H9 (cell line): ENCODE measurements around the gene CHPF2. TPM values are rescaled to one million over a fixed set of nuclear protein-coding genes. Genes with fewer than 3 reads are reported as not detected.

Source experiments
- DNase-seq: peaks from one replicate; pipeline ENCODE4 v3.0.0-alpha.2; 2017
- H2AFZ ChIP-seq: one replicate; pipeline ENCODE4 v1.6.1; 2013; ENCODE audit warnings: mild to moderate bottlenecking, low read length, control low read depth, moderate library complexity
- H2AK5ac ChIP-seq: 2 replicates; pipeline ENCODE4 v1.6.1; 2013; ENCODE audit warnings: low read length, control low read depth, mixed read lengths; ENCODE audit not compliant: insufficient read length
- H2BK120ac ChIP-seq: one replicate; pipeline ENCODE4 v1.6.1; 2013; ENCODE audit warnings: low read depth, mild to moderate bottlenecking, low read length, control low read depth, inconsistent platforms; ENCODE audit not compliant: poor library complexity, severe bottlenecking
- H2BK12ac ChIP-seq: 2 replicates; pipeline ENCODE4 v1.6.1; 2013; ENCODE audit warnings: low read length, control low read depth, mixed read lengths, low read depth; ENCODE audit not compliant: insufficient read length
- H2BK15ac ChIP-seq: 2 replicates; pipeline ENCODE4 v1.6.1; 2013; ENCODE audit warnings: low read depth, low read length, control low read depth
- H2BK20ac ChIP-seq: one replicate; pipeline ENCODE4 v1.6.1; 2013; ENCODE audit warnings: low read depth, mild to moderate bottlenecking, low read length, control low read depth, inconsistent platforms; ENCODE audit not compliant: poor library complexity, severe bottlenecking
- H2BK5ac ChIP-seq: 2 replicates; pipeline ENCODE4 v1.6.1; 2013; ENCODE audit warnings: low read length, control low read depth, mixed read lengths; ENCODE audit not compliant: insufficient read length
- H3K14ac ChIP-seq: 2 replicates; pipeline ENCODE4 v1.6.1; 2013; ENCODE audit warnings: low read length, control low read depth; ENCODE audit not compliant: insufficient read depth
- H3K18ac ChIP-seq: 2 replicates; pipeline ENCODE4 v1.6.1; 2013; ENCODE audit warnings: low read depth, mild to moderate bottlenecking, mixed read lengths, low read length, control low read depth; ENCODE audit not compliant: insufficient read length
- H3K23ac ChIP-seq: 2 replicates; pipeline ENCODE4 v1.6.1; 2013; ENCODE audit warnings: low read length, control low read depth, mixed read lengths, low read depth; ENCODE audit not compliant: insufficient read length
- H3K23me2 ChIP-seq: 2 replicates; pipeline ENCODE4 v1.6.1; 2013; ENCODE audit warnings: low read depth, mild to moderate bottlenecking, mixed read lengths, low read length, control low read depth; ENCODE audit not compliant: insufficient read length, poor library complexity, severe bottlenecking
- H3K27ac ChIP-seq: 2 replicates; pipeline ENCODE4 v1.5.1; 2013; ENCODE audit warnings: low read length, control low read depth, mixed read lengths, low read depth; ENCODE audit not compliant: insufficient read length
- H3K27me3 ChIP-seq: 2 replicates; pipeline ENCODE4 v1.6.1; 2013; ENCODE audit warnings: low read length, control low read depth, inconsistent platforms; ENCODE audit not compliant: insufficient read depth
- H3K4ac ChIP-seq: 2 replicates; pipeline ENCODE4 v1.6.1; 2013; ENCODE audit warnings: low read depth, mild to moderate bottlenecking, control low read depth, inconsistent platforms, low read length, moderate library complexity
- H3K4me1 ChIP-seq: 2 replicates; pipeline ENCODE4 v1.6.1; 2013; ENCODE audit warnings: low read length, control low read depth, inconsistent platforms; ENCODE audit not compliant: insufficient read depth
- H3K4me2 ChIP-seq: 2 replicates; pipeline ENCODE4 v1.6.1; 2013; ENCODE audit warnings: low read length, control low read depth, mixed read lengths; ENCODE audit not compliant: insufficient read length, insufficient read depth
- H3K56ac ChIP-seq: 2 replicates; pipeline ENCODE4 v1.6.1; 2013; ENCODE audit warnings: low read depth, mild to moderate bottlenecking, mixed read lengths, low read length, control low read depth; ENCODE audit not compliant: insufficient read length
- H3K79me1 ChIP-seq: 2 replicates; pipeline ENCODE4 v1.6.1; 2013; ENCODE audit warnings: low read depth, mild to moderate bottlenecking, moderate library complexity, low read length, control low read depth, inconsistent platforms; ENCODE audit not compliant: insufficient read depth, poor library complexity, severe bottlenecking
- H3K79me2 ChIP-seq: 2 replicates; pipeline ENCODE4 v1.6.1; 2013; ENCODE audit warnings: low read length, control low read depth, inconsistent platforms; ENCODE audit not compliant: insufficient read depth
- H3K9ac ChIP-seq: 2 replicates; pipeline ENCODE4 v1.6.1; 2013; ENCODE audit warnings: low read length, control low read depth, mixed read lengths; ENCODE audit not compliant: insufficient read length; ENCODE audit errors: extremely low read depth
- H3K9me3 ChIP-seq: one replicate; pipeline ENCODE4 v1.6.1; 2013; ENCODE audit warnings: low read depth, low read length, inconsistent platforms; ENCODE audit not compliant: control insufficient read depth
- H3T11ph ChIP-seq: one replicate; pipeline ENCODE4 v1.6.1; 2013; ENCODE audit warnings: mild to moderate bottlenecking, low read length, control low read depth, inconsistent platforms
- H4K20me1 ChIP-seq: one replicate; pipeline ENCODE4 v1.6.1; 2013; ENCODE audit not compliant: control insufficient read depth, insufficient read length, insufficient read depth
- H4K5ac ChIP-seq: 2 replicates; pipeline ENCODE4 v1.6.1; 2013; ENCODE audit warnings: low read depth, mild to moderate bottlenecking, mixed read lengths, low read length, control low read depth; ENCODE audit not compliant: insufficient read length
- H4K8ac ChIP-seq: replicated peaks from 2 replicates; pipeline ENCODE4 v1.6.1; 2013; ENCODE audit warnings: low read length, control low read depth, mixed read lengths, low read depth; ENCODE audit not compliant: insufficient read length
- H4K91ac ChIP-seq: 2 replicates; pipeline ENCODE4 v1.6.1; 2013; ENCODE audit warnings: low read depth, mild to moderate bottlenecking, moderate library complexity, mixed read lengths, low read length, control low read depth; ENCODE audit not compliant: insufficient read length
- H3K27ac Mint-ChIP-seq, 3 experiments: 2 replicates in 2 of 3; 3 replicates in 1 of 3; pipeline ENCODE4 v1.8.0; 2020 to 2021; ENCODE audit warnings: mixed read lengths in 3 of 3, mild to moderate bottlenecking in 1 of 3, moderate library complexity in 1 of 3
- H3K27me3 Mint-ChIP-seq: 2 replicates; pipeline ENCODE4 v1.8.0; 2021; ENCODE audit warnings: low read depth, mild to moderate bottlenecking, moderate library complexity, mixed read lengths
- H3K36me3 Mint-ChIP-seq, 3 experiments: 2 replicates in 2 of 3; 3 replicates in 1 of 3; pipeline ENCODE4 v1.8.0; 2020 to 2021; ENCODE audit warnings: low read depth in 3 of 3, mixed read lengths in 3 of 3; ENCODE audit not compliant: insufficient read depth in 1 of 3
- H3K4me1 Mint-ChIP-seq, 2 experiments: 2 replicates each; pipeline ENCODE4 v1.8.0; 2020; ENCODE audit warnings: mixed read lengths in 2 of 2
- H3K4me3 Mint-ChIP-seq, 2 experiments: 2 replicates in 1 of 2; 3 replicates in 1 of 2; pipeline ENCODE4 v1.8.0; 2020 to 2021; ENCODE audit warnings: mild to moderate bottlenecking in 2 of 2, mixed read lengths in 2 of 2, moderate library complexity in 1 of 2
- H3K9me3 Mint-ChIP-seq, 2 experiments: 2 replicates in 1 of 2; 3 replicates in 1 of 2; pipeline ENCODE4 v1.8.0; 2020; ENCODE audit warnings: mild to moderate bottlenecking in 2 of 2, mixed read lengths in 2 of 2, moderate library complexity in 1 of 2
- WGBS: extraction: QIAGEN DNeasy Blood & Tissue Kit; methylation state at CpG from one replicate; pipeline ENCODE4 v1.1.7; 2013; ENCODE audit warnings: missing lambda C conversion rate, low lambda C conversion rate, mixed read lengths; ENCODE audit not compliant: insufficient read length; ENCODE audit errors: extremely low coverage; 5-methylcytosine and 5-hydroxymethylcytosine counted together
- total RNA-seq: library from RNA; stranded (reverse); gene quantifications from 2 replicates; pipeline ENCODE4 v1.2.1, GENCODE V29; 2021
- TF ChIP-seq, protein P1 (sequence below): fragments of 200-600 bp; sonication (generic); conservative IDR thresholded peaks from 3 replicates; pipeline ENCODE4 v1.8.0; 2021; ENCODE audit warnings: antibody characterized with exemption, mild to moderate bottlenecking

The CHPF2 gene
- total RNA-seq, 1 experiment from 2014 or later: 25.7 TPM

GRCh38 chr7:151241755-151242096, 9.4 kb downstream of the CHPF2 start:
- Histone ChIP-seq H4K91ac (no peak overlapping the region), H4K5ac (no peak overlapping the region), H2BK12ac (no peak overlapping the region), H3K27ac (no peak overlapping the region), H3K18ac (no peak overlapping the region), H3K79me2 (no peaks in the 10 kb centered on the region), H3K79me1 (no peaks in the 10 kb centered on the region), H4K8ac (no peak overlapping the region), H3K4me2 (no peak overlapping the region), H2BK20ac (no peak overlapping the region), H4K20me1 (no peaks in the 10 kb centered on the region), H2BK5ac (no peak overlapping the region), H3K56ac (no peak overlapping the region), H2AK5ac (no peak overlapping the region), H3K9me3 (no peaks in the 10 kb centered on the region), H3K23me2 (no peaks in the 10 kb centered on the region), H2AFZ (no peak overlapping the region), H2BK15ac (no peak overlapping the region), H3K23ac (no peak overlapping the region), H3K4ac (no peak overlapping the region), H3K14ac (no peak overlapping the region; the same call in 1 of the 2 replicates), H2BK120ac (no peak overlapping the region), H3T11ph (no peak overlapping the region), H3K27me3 (no peaks in the 10 kb centered on the region; the same call in 1 of the 2 replicates), H3K9ac (no peak overlapping the region), H3K4me1 (no peaks in the 10 kb centered on the region; the same call in 1 of the 2 replicates)
- H3K27me3 Mint-ChIP-seq: peaks cover 31% of the 10 kb centered on the region
- H3K36me3 Mint-ChIP-seq: peaks cover 2 to 9% (median 6%) of the 10 kb centered on the region in 3 experiments; a peak in 6 of 7 replicates
- H3K9me3 Mint-ChIP-seq: no peaks in the 10 kb centered on the region; a peak in 1 of 5 replicates
- H3K4me1 Mint-ChIP-seq: peaks cover 25 to 34% of the 10 kb centered on the region in 2 experiments
- H3K4me3 Mint-ChIP-seq: no peak overlapping the region
- DNase-seq: no peak
- H3K27ac Mint-ChIP-seq: peak overlapping the region in 1 of 3 experiments; percentile 53; a peak in 1 of 7 replicates
- TF ChIP-seq, protein P1, sequence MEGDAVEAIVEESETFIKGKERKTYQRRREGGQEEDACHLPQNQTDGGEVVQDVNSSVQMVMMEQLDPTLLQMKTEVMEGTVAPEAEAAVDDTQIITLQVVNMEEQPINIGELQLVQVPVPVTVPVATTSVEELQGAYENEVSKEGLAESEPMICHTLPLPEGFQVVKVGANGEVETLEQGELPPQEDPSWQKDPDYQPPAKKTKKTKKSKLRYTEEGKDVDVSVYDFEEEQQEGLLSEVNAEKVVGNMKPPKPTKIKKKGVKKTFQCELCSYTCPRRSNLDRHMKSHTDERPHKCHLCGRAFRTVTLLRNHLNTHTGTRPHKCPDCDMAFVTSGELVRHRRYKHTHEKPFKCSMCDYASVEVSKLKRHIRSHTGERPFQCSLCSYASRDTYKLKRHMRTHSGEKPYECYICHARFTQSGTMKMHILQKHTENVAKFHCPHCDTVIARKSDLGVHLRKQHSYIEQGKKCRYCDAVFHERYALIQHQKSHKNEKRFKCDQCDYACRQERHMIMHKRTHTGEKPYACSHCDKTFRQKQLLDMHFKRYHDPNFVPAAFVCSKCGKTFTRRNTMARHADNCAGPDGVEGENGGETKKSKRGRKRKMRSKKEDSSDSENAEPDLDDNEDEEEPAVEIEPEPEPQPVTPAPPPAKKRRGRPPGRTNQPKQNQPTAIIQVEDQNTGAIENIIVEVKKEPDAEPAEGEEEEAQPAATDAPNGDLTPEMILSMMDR: no peak
- WGBS: no CpG with 5 or more reads among the region's 9 CpGs
